Fibroblast of peridontal ligament (primary cell): ENCODE results near the gene OMA1.

Experiments
- DNase-seq: peaks from one replicate; pipeline ENCODE4 v3.0.0-alpha.2; 2010; ENCODE audit errors: extremely low read depth

The OMA1 gene

DNA sequence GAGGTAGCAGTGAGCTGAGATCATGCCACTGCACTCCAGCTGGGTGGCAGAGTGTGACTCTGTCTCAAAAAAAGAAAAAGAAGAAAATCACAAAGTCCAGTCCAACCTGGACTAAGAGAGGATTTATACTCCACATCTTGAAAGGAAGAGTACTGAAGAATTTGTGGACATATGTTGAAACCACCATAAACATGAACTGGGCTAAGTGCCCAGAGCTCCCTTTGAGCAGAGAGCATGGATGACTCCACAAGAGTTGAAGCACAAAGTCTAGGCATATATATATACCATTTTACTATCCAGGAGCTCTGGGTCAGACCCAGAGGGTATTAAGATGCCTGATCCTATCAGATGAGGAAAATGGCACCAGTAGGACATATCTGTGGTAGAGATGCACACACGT lies 86.6 kb downstream of the OMA1 start:
- DNase-seq, result no peak

DNA sequence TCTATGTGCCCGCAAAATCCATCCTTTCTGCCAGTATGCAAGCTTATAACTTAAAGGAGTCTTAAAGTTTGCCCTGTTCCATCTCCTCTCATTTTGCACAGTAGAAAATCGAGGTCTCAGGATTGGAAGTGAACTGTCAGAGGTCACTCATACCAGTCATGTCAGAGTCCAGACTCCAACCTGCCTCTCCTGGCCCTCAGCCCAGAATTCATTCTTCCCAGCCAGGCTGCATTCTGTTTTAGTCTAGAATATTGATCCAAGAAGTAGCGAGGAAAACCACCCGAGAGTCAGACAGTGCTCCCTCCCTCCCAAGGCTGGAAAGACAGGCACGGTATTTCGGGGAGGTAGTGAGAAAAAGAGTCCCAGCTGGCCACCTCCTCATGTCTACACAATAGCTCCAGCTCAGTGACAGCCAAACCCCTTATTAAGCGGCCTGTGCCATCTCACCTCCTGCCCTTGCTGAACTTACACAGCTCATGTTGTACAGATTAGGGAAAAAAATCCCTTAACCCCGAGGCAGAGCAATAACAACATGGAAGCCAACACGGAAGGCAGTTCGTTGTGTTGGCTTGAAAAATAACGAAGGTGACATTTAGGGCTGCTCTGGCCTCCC lies 89.4 kb downstream of the OMA1 start:
- no peak for DNase-seq

DNA sequence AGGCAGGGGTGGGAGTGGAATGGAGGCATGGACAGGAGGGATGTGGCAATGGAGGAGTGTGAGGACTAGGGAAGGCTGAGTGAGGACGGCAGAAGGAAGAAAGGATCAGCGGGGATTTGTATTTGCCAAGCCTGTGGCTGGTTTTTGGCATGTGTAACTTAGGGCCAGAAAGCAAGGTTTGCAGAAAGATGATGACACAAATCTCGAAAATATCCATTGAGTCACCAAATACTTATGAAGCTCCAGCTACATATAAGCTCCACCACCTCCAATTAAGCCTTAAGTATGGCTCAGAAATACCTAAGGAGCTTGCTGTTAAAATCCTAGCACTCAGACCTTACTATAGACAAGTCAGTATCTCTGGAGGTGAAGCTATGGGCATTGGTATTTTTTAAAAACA lies 90.1 kb downstream of the OMA1 start:
- DNase-seq, result peak; percentile 63

DNA sequence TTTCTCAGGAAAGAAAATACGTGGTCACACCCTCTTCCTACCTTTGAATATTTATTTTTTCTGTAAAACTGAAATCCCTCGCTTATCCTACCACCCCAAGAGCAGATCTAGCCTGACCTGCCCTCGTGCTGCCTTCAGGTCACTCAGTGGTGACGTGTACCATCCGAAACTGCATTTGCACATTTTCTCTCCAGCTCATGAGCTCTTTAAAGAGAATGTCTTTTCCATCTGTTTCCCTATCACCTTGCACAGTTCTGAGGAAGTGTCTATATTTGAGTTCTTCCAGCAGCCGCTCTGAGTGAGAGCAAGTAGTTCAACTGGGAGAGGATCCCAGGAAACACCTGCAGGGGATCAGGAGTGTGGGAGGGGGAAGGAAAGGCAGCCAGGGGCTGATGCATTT lies 91.7 kb downstream of the OMA1 start:
- no peak for DNase-seq

DNA sequence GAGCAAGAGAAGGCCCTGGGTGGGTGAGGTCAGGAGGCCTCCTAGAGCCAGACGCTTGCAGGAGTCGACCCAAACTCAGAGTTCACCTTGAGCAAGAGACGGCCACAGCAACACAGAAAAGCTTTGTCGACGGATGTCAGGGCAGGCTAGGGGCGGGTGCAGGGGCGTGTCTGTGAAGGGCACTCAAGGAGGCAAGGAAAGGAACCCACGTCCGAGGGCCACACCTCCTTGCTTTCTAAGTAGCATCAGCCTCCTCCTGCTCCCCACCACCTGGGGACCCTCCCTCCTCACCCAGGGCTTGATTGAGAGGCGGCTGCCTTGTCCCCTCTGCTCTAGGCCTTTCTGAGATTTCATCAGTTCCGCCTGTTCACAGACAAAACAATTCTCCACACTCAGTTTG lies 92.1 kb downstream of the OMA1 start:
- DNase-seq, result no peak

DNA sequence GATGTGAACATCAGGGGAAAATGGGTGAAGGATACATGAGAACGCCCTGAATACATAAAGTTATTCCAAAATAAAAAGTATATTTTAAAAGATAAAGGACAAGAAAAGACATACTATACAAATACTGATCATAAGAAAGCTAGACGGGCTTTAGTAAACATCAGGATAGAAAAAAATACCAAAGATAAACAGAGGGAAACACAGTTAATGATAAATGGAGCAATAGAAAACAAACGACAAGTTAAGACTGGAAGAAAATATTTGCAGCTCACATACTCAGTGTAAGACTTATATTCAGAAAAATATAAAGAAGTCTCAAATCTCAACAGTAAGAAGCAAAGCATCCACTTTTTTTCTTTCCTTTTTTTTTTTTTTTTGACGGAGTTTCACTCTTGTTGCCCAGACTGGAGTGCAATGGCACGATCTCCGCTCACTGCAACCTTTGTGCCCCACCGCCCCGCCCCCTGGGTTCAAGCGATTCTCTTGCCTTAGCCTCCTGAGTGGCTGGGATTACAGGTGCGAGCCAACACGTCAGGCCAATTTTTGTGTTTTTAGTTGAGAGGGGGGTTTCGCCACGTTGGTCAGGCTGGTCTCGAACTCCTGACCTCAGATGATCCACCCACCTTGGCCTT lies 94.8 kb downstream of the OMA1 start:
- no peak for DNase-seq

DNA sequence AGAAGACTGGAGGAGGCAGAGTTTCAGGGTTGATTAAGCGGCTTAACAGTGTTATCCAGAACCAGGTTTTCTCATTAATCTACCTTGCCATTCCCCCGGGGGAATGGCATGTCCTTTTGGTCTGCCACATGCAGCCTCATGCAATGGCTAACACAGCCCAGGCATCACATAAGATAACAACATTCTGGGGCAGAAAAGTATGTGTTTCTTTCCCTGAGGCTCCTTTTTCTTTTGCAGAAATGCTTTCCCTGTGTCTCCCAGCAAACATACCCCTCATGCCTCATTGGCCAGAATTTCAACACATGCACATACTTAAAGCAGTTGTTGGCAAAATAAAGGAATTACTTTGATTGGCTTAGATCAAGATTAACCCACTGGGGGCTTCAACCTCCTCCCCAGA lies 98.6 kb downstream of the OMA1 start:
- DNase-seq, result peak; percentile 19

DNA sequence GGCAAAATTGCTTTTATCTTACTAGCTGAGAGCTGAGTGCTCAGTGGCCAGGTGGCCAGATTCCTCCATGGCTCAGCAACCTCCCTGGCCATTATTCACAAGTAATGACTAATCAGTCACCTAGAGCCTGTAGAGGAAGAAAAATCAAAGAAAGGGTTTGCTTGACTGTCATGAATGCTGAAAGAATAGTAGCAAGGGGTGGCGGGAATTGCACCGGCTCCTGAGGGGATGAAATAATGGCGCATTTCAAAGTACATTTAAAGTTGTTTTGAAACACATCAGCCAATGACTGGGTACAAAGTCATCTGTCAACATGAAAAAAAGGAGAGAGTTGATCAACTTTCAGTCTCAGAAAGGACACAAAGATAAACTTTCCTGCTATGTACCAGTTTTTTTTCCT lies 99.5 kb downstream of the OMA1 start:
- no peak for DNase-seq

DNA sequence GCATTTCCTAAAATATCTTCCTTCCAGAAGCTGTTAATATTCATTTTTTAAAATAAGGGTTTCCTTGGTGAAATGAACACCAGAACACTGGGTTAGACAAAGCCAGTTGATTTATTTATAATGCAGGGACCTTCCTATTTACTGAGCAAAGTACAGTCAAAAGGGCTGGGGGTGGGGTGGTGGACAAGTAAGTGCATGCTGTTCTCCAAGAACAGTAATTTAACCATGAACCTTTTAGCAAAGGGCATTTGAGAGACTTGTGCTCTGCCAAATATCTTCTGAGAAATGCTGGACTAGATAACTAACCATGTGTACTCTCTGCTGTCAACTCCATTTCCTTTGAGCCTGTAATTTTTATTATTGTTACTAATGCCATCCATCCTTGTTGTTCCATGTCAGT lies 100.2 kb downstream of the OMA1 start:
- no peak for DNase-seq

DNA sequence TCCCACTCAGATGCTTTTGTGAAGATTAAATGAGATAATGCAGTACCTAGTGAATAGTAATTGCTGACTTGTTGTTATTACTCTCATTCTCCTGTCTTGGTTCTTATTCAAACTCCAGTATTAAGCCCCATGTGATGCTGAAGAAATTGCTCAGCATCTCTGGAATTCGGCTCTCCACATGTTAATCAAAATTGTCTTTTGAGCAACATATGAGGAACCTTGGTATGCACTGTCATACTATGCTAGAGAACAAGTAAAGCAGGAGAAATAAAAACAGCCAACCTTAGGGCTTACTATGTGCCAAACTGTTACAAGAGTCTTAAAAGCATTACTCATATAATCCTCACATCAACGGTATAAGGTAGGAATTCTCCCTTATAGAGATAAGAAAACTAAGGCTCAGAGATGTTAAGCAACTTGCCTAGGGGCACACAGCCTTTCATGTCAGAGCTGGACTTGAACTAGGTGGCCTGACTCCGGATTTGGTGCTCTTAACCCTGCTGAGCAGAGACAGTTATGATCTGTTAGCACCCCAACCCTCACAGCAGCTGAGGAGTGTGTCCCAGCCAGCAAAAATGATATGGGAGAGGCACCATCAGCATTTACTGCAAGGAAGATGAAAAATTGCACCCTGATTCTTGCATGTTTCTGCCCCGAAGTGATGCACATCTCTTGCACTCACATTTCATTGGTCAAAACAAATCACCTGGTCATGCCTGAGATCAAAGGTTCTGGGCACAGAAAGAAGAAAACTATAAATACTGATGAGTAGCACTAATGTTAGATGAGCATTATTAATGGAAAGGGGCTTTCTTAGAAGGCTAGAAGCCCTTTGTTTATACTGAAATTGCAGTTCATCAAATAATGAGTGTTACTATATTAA lies 102.3 kb downstream of the OMA1 start:
- DNase-seq, result no peak

DNA sequence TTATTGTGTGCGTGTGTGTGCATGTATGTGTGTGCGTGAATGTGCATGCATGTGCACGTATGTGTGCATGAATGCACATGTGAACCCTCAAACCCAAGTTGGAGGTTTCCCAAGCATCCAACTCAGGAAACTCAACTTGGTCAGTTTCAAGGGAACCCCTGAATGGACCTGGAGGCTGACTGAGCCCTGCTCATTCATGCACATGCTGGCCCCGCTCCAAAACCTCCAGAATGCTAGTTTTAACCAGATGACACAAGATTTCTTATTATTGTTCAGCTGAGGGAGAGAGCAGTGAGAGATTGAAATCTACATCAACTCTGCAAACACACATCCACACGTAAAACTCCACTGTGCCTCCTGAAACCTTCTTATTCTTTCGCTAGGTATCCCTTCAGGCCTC lies 104.4 kb downstream of the OMA1 start:
- peak; percentile 12 for DNase-seq

DNA sequence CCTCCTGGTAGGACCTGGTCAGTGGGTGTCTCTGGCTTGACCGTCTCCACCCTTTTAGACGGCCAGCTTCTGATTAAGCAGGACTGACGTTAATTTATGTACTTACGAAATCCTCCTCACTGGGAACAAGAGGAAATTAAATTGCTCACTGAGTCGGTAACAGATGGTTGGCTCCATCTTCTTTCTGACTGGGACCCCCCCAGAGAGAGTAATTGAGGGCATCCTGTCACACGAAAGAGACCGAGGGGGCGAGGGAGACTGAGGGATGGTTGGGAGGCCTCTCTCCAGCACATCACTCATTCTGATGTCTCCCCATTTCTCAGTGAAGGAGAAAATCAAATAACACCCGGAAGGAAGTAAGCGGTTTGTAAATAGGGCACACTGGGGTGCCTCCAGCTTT lies 104.8 kb downstream of the OMA1 start:
- DNase-seq, result no peak

DNA sequence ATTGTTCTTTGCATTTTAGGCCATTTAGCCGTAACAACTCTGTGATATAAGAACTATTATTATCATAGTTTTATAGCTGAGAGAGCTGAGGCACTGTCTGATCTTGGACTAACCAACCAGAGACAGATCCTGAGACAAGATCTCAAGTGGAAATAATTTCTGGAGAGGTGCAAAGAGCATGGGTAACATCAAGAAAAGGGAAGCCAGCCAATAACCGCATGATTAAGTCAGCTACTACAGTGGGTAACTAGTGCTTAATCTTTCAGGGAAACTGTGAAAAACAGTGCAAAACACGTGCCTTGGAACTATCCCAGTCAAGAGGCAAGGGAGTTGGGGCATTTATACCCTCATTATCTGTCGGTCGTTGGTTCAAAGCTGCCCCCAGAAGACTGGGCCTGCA lies 105.8 kb downstream of the OMA1 start:
- no peak for DNase-seq

DNA sequence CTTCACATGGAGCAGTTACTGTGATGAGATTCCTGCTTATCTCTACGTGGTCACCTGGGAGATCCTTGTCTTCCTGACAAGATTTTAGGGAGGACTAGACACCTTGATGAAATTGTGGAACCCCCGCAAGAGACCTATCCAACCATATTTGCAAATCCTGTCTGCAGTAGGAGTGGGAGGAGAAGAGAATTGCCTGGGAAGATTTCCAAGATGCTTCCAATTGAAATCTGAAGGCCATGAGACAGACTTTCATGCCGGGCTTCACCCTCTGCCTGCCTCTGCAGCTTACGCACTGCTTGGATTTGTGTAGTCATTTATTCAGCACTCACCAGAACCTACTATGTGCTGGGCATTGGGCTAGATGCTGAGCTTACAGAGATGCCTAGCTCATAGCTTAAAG lies 106.6 kb downstream of the OMA1 start:
- no peak for DNase-seq

DNA sequence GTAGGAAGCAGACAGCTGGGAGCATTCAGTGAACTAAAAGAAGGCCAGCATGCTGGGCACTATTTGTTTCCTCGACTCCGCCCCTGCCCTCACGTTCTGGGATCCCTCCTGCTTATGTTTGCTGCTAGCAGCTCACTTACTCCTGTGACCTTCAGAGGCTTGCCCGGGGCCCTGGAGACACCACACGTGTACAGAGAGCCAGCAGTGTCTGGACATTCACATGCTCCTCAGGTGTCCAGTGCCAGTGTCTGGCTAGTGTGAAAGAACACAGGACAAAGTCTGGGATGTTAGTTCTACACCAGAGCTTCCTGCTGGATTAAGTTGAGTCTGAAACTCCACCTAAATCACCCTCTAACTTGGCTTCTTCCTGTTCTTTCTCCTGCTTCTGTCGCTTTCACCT lies 108.1 kb downstream of the OMA1 start:
- DNase-seq, result no peak

DNA sequence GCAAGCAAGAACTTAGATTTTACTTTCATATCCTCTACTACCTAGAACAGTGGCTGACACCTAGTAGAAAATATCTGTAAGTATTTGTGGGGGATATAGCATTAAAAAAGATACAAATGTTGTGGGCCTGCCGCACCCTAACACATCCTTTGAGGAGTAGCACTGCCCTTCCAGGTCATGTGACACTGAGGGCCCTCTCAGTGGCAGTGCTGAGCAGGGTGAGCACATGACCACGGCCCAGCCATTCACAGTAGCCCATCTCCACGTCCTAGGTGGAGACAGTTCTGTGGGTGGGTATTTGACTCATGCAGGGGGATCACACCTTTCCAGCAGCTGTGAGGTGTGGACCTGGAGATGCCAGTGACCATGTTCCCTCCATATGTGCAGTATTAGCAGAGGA lies 108.9 kb downstream of the OMA1 start:
- no peak for DNase-seq

DNA sequence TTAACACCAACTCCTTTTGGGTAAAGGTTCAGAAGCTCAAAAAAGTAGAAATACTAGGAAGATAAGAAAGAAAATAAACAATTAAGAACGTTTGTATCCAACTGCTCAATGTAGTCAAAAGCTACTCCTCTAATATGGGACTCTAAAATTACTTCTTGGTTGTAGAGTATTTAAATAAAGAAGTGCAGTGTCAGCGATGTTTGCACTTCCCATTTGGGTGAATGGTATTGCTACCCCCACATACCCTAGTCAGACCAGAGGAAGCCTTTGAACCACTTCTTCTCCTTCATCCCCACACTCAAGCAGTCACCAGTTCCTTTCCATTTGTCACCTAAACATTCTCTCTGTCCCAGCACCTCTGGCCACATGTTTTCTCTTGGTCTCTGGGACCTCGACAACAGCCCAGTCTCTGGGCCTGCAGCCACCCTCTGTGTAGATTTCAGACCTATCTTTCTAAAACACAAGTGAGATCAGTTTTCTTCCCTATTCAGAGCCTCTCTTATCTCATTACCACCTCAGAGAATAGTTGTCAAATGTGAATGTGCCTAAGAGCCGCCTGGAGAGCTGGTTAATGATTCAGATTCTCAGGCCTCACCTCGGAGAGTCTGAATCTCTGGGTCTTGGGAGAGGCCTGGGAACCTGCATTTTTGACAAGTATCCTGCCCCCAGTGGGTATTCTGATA lies 109.8 kb downstream of the OMA1 start:
- DNase-seq, result no peak

DNA sequence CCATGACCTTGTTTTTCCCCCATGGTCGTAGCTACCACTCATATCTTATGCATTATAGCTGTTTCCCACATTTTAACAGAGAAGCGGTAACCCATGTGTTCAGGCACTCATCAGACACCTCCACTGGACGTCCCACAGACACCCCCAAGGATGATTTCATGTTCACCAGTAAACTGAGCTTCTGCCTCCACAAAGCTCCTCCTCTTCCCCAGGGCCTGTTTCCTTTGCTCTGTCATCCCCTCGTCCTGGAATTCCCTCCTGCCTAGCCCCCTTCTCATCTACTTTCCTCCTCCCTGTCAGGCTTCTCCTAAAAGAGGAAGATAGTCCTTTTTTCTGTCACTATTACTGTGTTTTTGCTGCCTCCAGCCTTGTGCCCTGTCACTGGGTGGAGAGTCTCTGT lies 111.2 kb downstream of the OMA1 start:
- no peak for DNase-seq

DNA sequence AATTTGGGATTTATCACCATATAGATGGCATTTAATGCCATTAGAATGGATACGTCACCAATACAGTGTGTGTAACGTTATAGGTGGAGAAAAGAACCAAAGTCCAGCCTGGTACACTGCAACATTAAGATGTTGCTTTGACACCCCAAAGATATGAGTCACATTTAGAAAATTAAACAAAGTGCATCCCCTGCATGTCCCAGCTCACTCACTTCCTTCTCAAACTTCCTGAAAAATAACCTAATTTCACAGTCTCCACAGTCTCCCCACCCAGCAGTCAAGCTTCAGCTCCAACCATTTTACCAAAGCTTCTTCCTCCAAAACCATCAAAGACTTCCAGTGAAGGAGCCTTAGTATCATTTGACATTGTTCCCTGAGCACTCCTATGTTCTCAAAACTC lies 111.9 kb downstream of the OMA1 start:
- DNase-seq, result no peak

DNA sequence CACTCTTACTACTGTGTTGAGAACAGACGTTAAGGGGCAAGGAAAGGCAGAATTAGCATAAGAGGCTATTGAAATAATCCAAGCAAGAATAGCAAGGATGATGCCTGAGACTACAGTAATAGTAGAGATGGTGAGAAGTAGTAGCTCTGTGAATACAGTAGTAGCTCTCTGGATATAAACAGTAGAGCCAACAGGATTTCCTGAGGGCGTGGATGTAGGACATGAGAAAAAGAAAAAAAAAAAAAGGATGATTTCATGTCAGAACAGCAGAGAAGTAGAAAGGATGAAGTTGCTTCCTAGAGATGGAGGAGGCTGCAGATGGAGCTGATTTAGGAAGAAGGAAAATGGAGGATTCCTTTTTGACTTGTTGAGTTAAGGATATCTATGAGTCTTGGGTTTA lies 112.3 kb downstream of the OMA1 start:
- no peak for DNase-seq

DNA sequence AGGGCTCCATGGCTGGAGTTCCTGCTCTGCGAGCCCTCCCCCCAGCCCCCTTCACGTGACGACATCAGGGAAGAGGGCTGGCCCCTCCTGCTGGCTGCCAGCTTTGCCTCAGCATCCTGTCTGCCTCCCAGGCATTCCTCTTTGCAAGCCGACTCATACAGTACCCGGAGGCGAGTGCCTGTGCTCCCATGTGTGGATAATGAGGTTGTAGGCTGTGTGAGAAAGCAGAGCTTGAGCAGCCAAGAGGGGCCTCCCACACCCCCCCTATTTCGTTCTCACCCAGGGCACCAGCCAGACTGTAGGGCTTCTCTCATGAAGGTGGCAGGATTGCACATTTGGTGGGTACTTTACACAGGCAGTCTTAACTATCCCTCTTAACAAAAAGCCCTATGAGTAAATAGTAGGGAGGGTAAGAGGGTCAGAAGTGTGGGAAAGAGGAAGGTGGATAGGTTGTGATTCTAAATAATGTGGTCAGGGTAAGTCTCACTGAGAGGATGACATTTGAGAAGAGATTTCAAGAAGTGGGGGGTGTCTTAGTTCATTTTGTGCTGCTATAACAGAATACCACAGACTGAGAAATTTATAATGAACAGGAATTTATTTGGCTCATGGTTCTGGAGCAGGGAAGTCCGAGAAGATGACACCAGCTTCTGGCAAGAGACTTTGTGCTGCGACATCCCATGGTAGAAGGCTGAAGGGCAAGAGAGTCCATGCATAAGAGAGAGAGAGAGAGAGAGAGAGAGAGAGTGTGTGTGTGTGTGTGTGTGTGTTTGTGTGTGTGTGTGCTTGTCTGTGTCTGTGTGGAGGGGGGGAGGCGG lies 113.5 kb downstream of the OMA1 start:
- peak; percentile 45 for DNase-seq
